OCI-LY7 (cell line): ENCODE measurements around the gene PCGF3.

Source experiments
- EZH2phosphoT487 ChIP-seq: fragments of 200-600 bp; sonication (generic); IDR thresholded peaks from 2 replicates; pipeline ENCODE4 v1.6.1; 2018; ENCODE audit warnings: low read depth, borderline replicate concordance, mild to moderate bottlenecking, mixed run types, antibody characterized with exemption, low read length, moderate library complexity, mixed read lengths
- TF ChIP-seq, protein P1 (sequence below): fragments of 200-600 bp; sonication (generic); conservative IDR thresholded peaks from 2 replicates; pipeline ENCODE4 v1.5.1; 2014; ENCODE audit warnings: mild to moderate bottlenecking, antibody characterized with exemption, low read length, moderate library complexity, mixed read lengths

DNA sequence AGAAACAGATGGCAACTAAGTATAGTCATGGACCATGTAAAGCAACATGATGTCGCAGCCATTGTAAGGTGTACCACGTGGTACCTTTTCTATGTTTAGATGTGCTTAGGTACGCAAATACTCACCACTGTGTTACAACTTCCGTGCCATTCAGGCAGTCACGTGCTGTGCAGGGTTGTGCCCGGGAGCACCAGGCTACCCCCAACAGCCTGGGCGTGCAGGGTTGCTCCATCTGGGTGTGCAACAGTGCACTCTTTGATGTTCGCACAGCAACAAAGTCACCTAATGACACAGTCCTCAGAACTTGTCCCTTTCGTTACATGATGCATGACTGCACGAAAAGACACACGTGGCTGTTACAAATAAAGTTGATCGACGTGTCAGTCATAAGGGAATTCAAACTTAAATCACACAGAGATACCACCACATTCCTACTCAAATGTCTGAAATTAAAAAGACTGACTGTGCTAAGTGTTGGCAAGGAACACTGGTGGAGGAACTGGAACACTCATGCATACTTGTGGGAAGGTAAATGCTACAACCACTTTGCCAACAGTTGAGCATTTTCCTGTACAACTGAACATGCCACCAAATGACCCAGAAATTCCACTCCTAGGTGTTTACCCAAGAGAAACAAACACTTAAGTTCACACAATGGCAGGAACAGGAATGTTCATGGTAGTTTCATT lies 95.9 kb downstream of the PCGF3 start:
- TF ChIP-seq, protein P1, sequence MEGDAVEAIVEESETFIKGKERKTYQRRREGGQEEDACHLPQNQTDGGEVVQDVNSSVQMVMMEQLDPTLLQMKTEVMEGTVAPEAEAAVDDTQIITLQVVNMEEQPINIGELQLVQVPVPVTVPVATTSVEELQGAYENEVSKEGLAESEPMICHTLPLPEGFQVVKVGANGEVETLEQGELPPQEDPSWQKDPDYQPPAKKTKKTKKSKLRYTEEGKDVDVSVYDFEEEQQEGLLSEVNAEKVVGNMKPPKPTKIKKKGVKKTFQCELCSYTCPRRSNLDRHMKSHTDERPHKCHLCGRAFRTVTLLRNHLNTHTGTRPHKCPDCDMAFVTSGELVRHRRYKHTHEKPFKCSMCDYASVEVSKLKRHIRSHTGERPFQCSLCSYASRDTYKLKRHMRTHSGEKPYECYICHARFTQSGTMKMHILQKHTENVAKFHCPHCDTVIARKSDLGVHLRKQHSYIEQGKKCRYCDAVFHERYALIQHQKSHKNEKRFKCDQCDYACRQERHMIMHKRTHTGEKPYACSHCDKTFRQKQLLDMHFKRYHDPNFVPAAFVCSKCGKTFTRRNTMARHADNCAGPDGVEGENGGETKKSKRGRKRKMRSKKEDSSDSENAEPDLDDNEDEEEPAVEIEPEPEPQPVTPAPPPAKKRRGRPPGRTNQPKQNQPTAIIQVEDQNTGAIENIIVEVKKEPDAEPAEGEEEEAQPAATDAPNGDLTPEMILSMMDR: no peak
- no peak for TF ChIP-seq EZH2phosphoT487
